H1 (cell line): ENCODE results near the gene FAM167B. TPM values are rescaled to one million over a fixed set of nuclear protein-coding genes. Genes with fewer than 3 reads are reported as not detected.
A peak's percentile ranks its signal among the peaks of the same experiment; 100 is the strongest.

Experiments used
- CTCF ChIA-PET: fragments of 300-600 bp; sonication (Branson Sonifier 250); formaldehyde crosslinking; loops from one replicate; lab custom pipeline; 2021; ENCODE audit not compliant: partially characterized antibody; lab: Charles Lee
- POLR2A ChIA-PET: fragments of 300-600 bp; sonication (Branson Sonifier 250); formaldehyde crosslinking; loops from one replicate; lab custom pipeline; 2021; ENCODE audit warnings: inconsistent platforms; ENCODE audit not compliant: partially characterized antibody; lab: Charles Lee
- DNase-seq, 2 experiments: peaks; one replicate each; pipeline versions ENCODE4 v3.0.0 to v3.0.0-alpha.2; 2010 to 2022; ENCODE audit warnings: low spot score in 2 of 2, low read depth in 1 of 2, mixed read lengths in 1 of 2
- FAIRE-seq: peaks from 2 replicates; lab custom pipeline; 2011; peaks lifted over from hg19 to GRCh38; lab: Jason Lieb, UNC
- H2AFZ ChIP-seq: 2 replicates; pipeline ENCODE4 v1.8.1; 2012; ENCODE audit warnings: low read length, inconsistent platforms
- H2AK5ac ChIP-seq: 2 replicates; pipeline ENCODE4 v1.6.1; 2013; ENCODE audit warnings: low read depth, low read length
- H2BK120ac ChIP-seq: replicated peaks from 2 replicates; pipeline ENCODE3; 2013; ENCODE audit warnings: low read depth, low read length, inconsistent platforms
- H2BK12ac ChIP-seq: 2 replicates; pipeline ENCODE4 v1.6.1; 2013; ENCODE audit warnings: low read depth, low read length
- H2BK15ac ChIP-seq: 2 replicates; pipeline ENCODE4 v1.6.1; 2013; ENCODE audit warnings: low read length
- H2BK20ac ChIP-seq: 2 replicates; pipeline ENCODE4 v1.6.1; 2013; ENCODE audit warnings: low read length
- H2BK5ac ChIP-seq: 2 replicates; pipeline ENCODE4 v1.6.1; 2013; ENCODE audit warnings: low read depth, low read length
- H3K14ac ChIP-seq: 2 replicates; pipeline ENCODE4 v1.6.1; 2013; ENCODE audit warnings: inconsistent platforms; ENCODE audit not compliant: insufficient read length
- H3K18ac ChIP-seq: 2 replicates; pipeline ENCODE4 v1.6.1; 2013; ENCODE audit warnings: low read length; ENCODE audit errors: extremely low read depth
- H3K23ac ChIP-seq: 2 replicates; pipeline ENCODE4 v1.6.1; 2013; ENCODE audit warnings: inconsistent platforms; ENCODE audit not compliant: insufficient read length
- H3K23me2 ChIP-seq: 2 replicates; pipeline ENCODE4 v1.6.1; 2013; ENCODE audit warnings: low read depth, low read length
- H3K27ac ChIP-seq: 2 replicates; pipeline ENCODE4 v1.6.1; 2011; ENCODE audit warnings: low read depth, low read length, inconsistent platforms
- H3K27me3 ChIP-seq, 4 experiments: replicated peaks in 1 of 4; 1 replicate in 1 of 4; 2 replicates in 3 of 4; pipeline versions ENCODE4 v1.6.1 to v1.8.1; 2011 to 2013; ENCODE audit warnings: low read length in 3 of 4, mild to moderate bottlenecking in 3 of 4, inconsistent platforms in 2 of 4, mixed read lengths in 2 of 4, moderate library complexity in 1 of 4; ENCODE audit not compliant: control insufficient read depth in 3 of 4, insufficient read depth in 3 of 4; ENCODE audit errors: extremely low read depth in 1 of 4
- H3K36me3 ChIP-seq, 4 experiments: 2 replicates each; pipeline versions ENCODE4 v1.6.1 to v1.8.1; 2011 to 2013; ENCODE audit warnings: mild to moderate bottlenecking in 4 of 4, low read length in 3 of 4, moderate library complexity in 2 of 4, control low read depth in 1 of 4, inconsistent platforms in 1 of 4; ENCODE audit not compliant: insufficient read depth in 4 of 4, control insufficient read depth in 2 of 4
- H3K4ac ChIP-seq: replicated peaks from 2 replicates; pipeline ENCODE3; 2013; ENCODE audit warnings: low read length, low read depth, mixed read lengths, inconsistent platforms; ENCODE audit not compliant: insufficient read length
- H3K4me1 ChIP-seq, 4 experiments: replicated peaks in 1 of 4; 1 replicate in 1 of 4; 2 replicates in 3 of 4; pipeline versions ENCODE4 v1.6.1 to v1.8.1; 2011 to 2013; ENCODE audit warnings: low read length in 3 of 4, inconsistent platforms in 2 of 4, mixed read lengths in 1 of 4; ENCODE audit not compliant: insufficient read depth in 4 of 4, control insufficient read depth in 3 of 4
- H3K4me2 ChIP-seq, 2 experiments: 2 replicates each; pipeline versions ENCODE4 v1.6.1 to v1.8.1; 2011 to 2013; ENCODE audit warnings: low read depth in 2 of 2, low read length in 2 of 2, control low read depth in 1 of 2, inconsistent platforms in 1 of 2, mild to moderate bottlenecking in 1 of 2; ENCODE audit not compliant: insufficient read depth in 1 of 2
- H3K4me3 ChIP-seq, 4 experiments: fragments of 200-600, 300-600 bp in 1 of 4; sonication (generic), shearing (Covaris generic), sonication (Bioruptor Twin) in 1 of 4; 2 replicates each; pipeline versions ENCODE4 v1.5.1 to v1.8.1; 2011 to 2016; ENCODE audit warnings: low read length in 4 of 4, low read depth in 3 of 4, control low read depth in 2 of 4, inconsistent platforms in 2 of 4, mild to moderate bottlenecking in 2 of 4, mixed read lengths in 1 of 4, moderate library complexity in 1 of 4; ENCODE audit not compliant: insufficient read depth in 2 of 4; ENCODE audit errors: extremely low read depth in 1 of 4
- H3K56ac ChIP-seq: replicated peaks from 2 replicates; pipeline ENCODE3; 2013; ENCODE audit warnings: low read depth, mild to moderate bottlenecking, mixed read lengths, low read length, inconsistent platforms; ENCODE audit not compliant: insufficient read length
- H3K79me1 ChIP-seq: 2 replicates; pipeline ENCODE4 v1.6.1; 2013; ENCODE audit warnings: low read depth, low read length, control low read depth
- H3K79me2 ChIP-seq, 2 experiments: 2 replicates each; pipeline versions ENCODE4 v1.6.1 to v1.8.1; 2012 to 2013; ENCODE audit warnings: low read length in 2 of 2, mild to moderate bottlenecking in 2 of 2, inconsistent platforms in 1 of 2; ENCODE audit not compliant: insufficient read depth in 2 of 2, control insufficient read depth in 1 of 2
- H3K9ac ChIP-seq, 4 experiments: replicated peaks in 1 of 4; 1 replicate in 1 of 4; 2 replicates in 3 of 4; pipeline versions ENCODE4 v1.6.1 to v1.8.1; 2011 to 2013; ENCODE audit warnings: low read depth in 3 of 4, low read length in 3 of 4, control low read depth in 2 of 4, mild to moderate bottlenecking in 2 of 4, moderate library complexity in 2 of 4, inconsistent platforms in 1 of 4; ENCODE audit errors: extremely low read depth in 1 of 4
- H3K9me3 ChIP-seq, 2 experiments: 2 replicates each; pipeline versions ENCODE4 v1.6.1 to v1.8.1; 2012 to 2013; ENCODE audit warnings: mild to moderate bottlenecking in 2 of 2, moderate library complexity in 2 of 2, control low read depth in 1 of 2, inconsistent platforms in 1 of 2, low read depth in 1 of 2, low read length in 1 of 2, mixed read lengths in 1 of 2; ENCODE audit not compliant: insufficient read depth in 2 of 2
- H4K20me1 ChIP-seq, 2 experiments: replicated peaks in 1 of 2; 2 replicates each; pipeline versions ENCODE3 to v1.8.1; 2011 to 2013; ENCODE audit warnings: inconsistent platforms in 2 of 2, low read length in 2 of 2, mild to moderate bottlenecking in 1 of 2; ENCODE audit not compliant: insufficient read depth in 2 of 2, control insufficient read depth in 1 of 2
- H4K5ac ChIP-seq: 2 replicates; pipeline ENCODE4 v1.6.1; 2013; ENCODE audit warnings: low read length, low read depth, mixed read lengths, inconsistent platforms; ENCODE audit not compliant: insufficient read length
- H4K8ac ChIP-seq: 2 replicates; pipeline ENCODE4 v1.8.0; 2013; ENCODE audit warnings: mild to moderate bottlenecking, moderate library complexity, low read length, inconsistent platforms; ENCODE audit not compliant: insufficient read depth; ENCODE audit errors: extremely low read depth
- H4K91ac ChIP-seq: replicated peaks from 2 replicates; pipeline ENCODE3; 2013; ENCODE audit warnings: low read length, mixed read lengths, inconsistent platforms; ENCODE audit not compliant: insufficient read length
- POLR2AphosphoS5 ChIP-seq: IDR thresholded peaks from 2 replicates; pipeline ENCODE4 v1.6.1; 2011; ENCODE audit warnings: low read depth, low read length
- RBBP5 ChIP-seq: IDR thresholded peaks from 2 replicates; pipeline ENCODE4 v1.7.1; 2012; ENCODE audit warnings: low read depth, mild to moderate bottlenecking, inconsistent platforms, low read length, moderate library complexity, borderline replicate concordance
- WGBS, 2 experiments: shearing (Covaris generic) in 1 of 2; methylation state at CpG; one replicate each; pipeline versions ENCODE4 v1.1.6 to v1.1.7; 2013 to 2015; ENCODE audit warnings: low lambda C conversion rate in 2 of 2, mixed read lengths in 2 of 2, inconsistent platforms in 1 of 2, low coverage in 1 of 2, missing lambda C conversion rate in 1 of 2; ENCODE audit not compliant: insufficient replicate concordance in 2 of 2, insufficient coverage in 1 of 2, insufficient read length in 1 of 2; ENCODE audit errors: extremely low coverage in 1 of 2, missing lambda C conversion rate in 1 of 2; 5-methylcytosine and 5-hydroxymethylcytosine counted together
- polyA plus RNA-seq, 7 experiments: library from polyadenylated mRNA; depleted of rRNA in 3 of 7; stranded (reverse) in 5 of 7; unstranded in 2 of 7; fragments of >200 nt in 5 of 7; fragments of 200-250 nt in 2 of 7; gene quantifications; 1 replicate in 5 of 7; 2 replicates in 1 of 7; 4 replicates in 1 of 7; pipeline versions ENCODE4 v1.2.1 to v1.2.3, GENCODE V29; 2011 to 2013; ENCODE audit warnings: missing spikeins in 2 of 7, mixed read lengths in 2 of 7
- total RNA-seq: library from RNA; stranded (reverse); fragmentation: NEBNext Ultra II Directional; extraction: Animal tissue kit (Norgen Biotek cat#: 25700); gene quantifications from 2 replicates; pipeline ENCODE4 v1.2.1, GENCODE V29; 2021

The FAM167B gene
- total and polyA plus RNA-seq, 2 of the 8 experiments (the other 6 are each of a cell fraction or from before 2014, with no cell fraction given), result 2.8 to 3.9 TPM

DNA sequence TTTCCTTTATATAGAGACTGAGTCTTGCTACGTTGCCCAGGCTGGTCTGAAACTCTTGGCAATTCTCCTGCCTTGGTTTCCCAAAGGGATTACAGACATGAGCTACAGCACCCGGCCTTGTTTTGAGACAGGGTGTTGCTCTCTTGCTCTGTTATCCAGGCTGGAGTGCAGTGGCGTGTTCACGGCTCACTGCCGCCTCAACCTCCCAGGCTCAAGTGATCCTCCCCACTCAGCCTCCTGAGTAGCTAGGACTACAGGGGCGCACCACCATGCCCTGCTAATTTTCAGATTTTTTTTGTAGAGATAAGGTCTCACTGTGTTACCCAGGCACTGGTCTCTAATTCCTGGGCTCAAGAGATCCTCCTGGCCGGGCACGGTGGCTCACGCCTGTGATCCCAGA, 18.8 kb downstream of the FAM167B start:
- Histone ChIP-seq H2AFZ (no peak overlapping the region), H3K18ac (no peak overlapping the region), H3K9me3 (no peaks in the 10 kb centered on the region), H3K36me3 (no peaks in the 10 kb centered on the region), H3K9ac (no peak overlapping the region), H3K23me2 (no peaks in the 10 kb centered on the region), H2BK12ac (no peak overlapping the region), H3K27ac (no peak overlapping the region), H3K79me1 (no peaks in the 10 kb centered on the region), H4K91ac (no peak overlapping the region), H4K20me1 (no peaks in the 10 kb centered on the region), H3K23ac (no peak overlapping the region), H3K4ac (no peak overlapping the region), H2BK120ac (no peak overlapping the region), H2BK20ac (no peak overlapping the region), H3K4me3 (no peak overlapping the region), H3K4me1 (peaks cover 0 to 3% (median 2%) of the 10 kb centered on the region in 4 experiments; a peak in 3 of 7 replicates), H3K14ac (no peak overlapping the region), H3K27me3 (no peaks in the 10 kb centered on the region), H4K5ac (no peak overlapping the region), H4K8ac (no peak overlapping the region), H2AK5ac (peak overlapping the region; percentile 4; the same call in 1 of the 2 replicates), H2BK15ac (no peak overlapping the region), H3K79me2 (no peaks in the 10 kb centered on the region), H2BK5ac (no peak overlapping the region), H3K56ac (no peak overlapping the region), H3K4me2 (no peak overlapping the region)
- ChIA-PET POLR2A (interaction anchor here (0.9 kb wide), 2 partner anchors 10 to 29 kb away, joined by 3 read pairs; no protein-coding TSS in a partner anchor), CTCF (interaction anchor here (0.9 to 1.1 kb wide), 2 partner anchors 9 to 19 kb away, joined by 3 to 5 read pairs; partner anchors contain the start of gene FAM167B)
- DNase-seq, result no peak
- FAIRE-seq, result no peak
- 82% methylated on average over 9 of the region's 9 CpGs; no CpG with 5 or more reads in 1 of the 2 experiments for WGBS, 2 experiments
- no peak for TF ChIP-seq RBBP5
- no peak for TF ChIP-seq POLR2AphosphoS5
